ELR (cell line): Measurements from ENCODE around the gene HCK.
"Not testable (repeated sequence)": the region's sequence is repeated elsewhere in the genome, so short reads cannot be mapped to it uniquely, and the experiment has no call there.

Source experiments
- DNase-seq: peaks from one replicate; pipeline ENCODE4 v3.0.0-alpha.2; 2015; ENCODE audit warnings: low read depth

Gene HCK

GRCh38 chr20:32108814-32109391, 56.9 kb downstream of the HCK start:
- DNase-seq: no peak

- peak; percentile 98 for DNase-seq
Measured at GRCh38 chr20:32109392-32110172, 57.5 kb downstream of the HCK start, which contains the start of gene TM9SF4. Gene TM9SF4 (plus strand): TSS chr20:32109714. CDS start chr20:32109741, 27 bp downstream.

GRCh38 chr20:32110173-32110704, 58.2 kb downstream of the HCK start:
- no peak for DNase-seq

- no peak for DNase-seq
Measured at GRCh38 chr20:32110727-32111126, 58.7 kb downstream of the HCK start.

GRCh38 chr20:32111156-32111686, 59.2 kb downstream of the HCK start:
- no peak for DNase-seq

- no peak for DNase-seq
Measured at GRCh38 chr20:32111753-32112152, 59.7 kb downstream of the HCK start.

GRCh38 chr20:32112841-32113240, 60.8 kb downstream of the HCK start:
- no peak for DNase-seq

GRCh38 chr20:32113591-32114260, 61.7 kb downstream of the HCK start:
- DNase-seq: no peak

- no peak for DNase-seq
Measured at GRCh38 chr20:32114305-32114960, 62.4 kb downstream of the HCK start.

- DNase-seq: no peak
Measured at GRCh38 chr20:32115211-32115767, 63.2 kb downstream of the HCK start.

GRCh38 chr20:32116079-32116521, 64.1 kb downstream of the HCK start:
- no peak for DNase-seq

- DNase-seq: not testable (repeated sequence)
Measured at GRCh38 chr20:32116796-32117195, 64.8 kb downstream of the HCK start.

GRCh38 chr20:32118427-32118826, 66.4 kb downstream of the HCK start:
- DNase-seq: not testable (repeated sequence)

- DNase-seq: no peak
Measured at GRCh38 chr20:32119734-32120133, 67.7 kb downstream of the HCK start.

GRCh38 chr20:32121908-32122307, 69.9 kb downstream of the HCK start:
- not testable (repeated sequence) for DNase-seq

GRCh38 chr20:32123088-32123487, 71.0 kb downstream of the HCK start:
- no peak for DNase-seq

- no peak for DNase-seq
Measured at GRCh38 chr20:32124916-32125454, 72.9 kb downstream of the HCK start.

GRCh38 chr20:32125506-32125905, 73.5 kb downstream of the HCK start:
- no peak for DNase-seq

GRCh38 chr20:32126919-32127318, 74.9 kb downstream of the HCK start:
- DNase-seq: no peak

- DNase-seq: no peak
Measured at GRCh38 chr20:32127347-32127746, 75.3 kb downstream of the HCK start.

- DNase-seq: no peak
Measured at GRCh38 chr20:32128167-32128566, 76.1 kb downstream of the HCK start.
